HEK293 (cell line): ENCODE measurements around the gene DXO.
"Not testable (repeated sequence)": the region's sequence is repeated elsewhere in the genome, so short reads cannot be mapped to it uniquely, and the experiment has no call there.

ENCODE experiments used
- CTCF ChIA-PET: fragments of 350-600 bp; formaldehyde crosslinking; extraction: SDS; loops from one replicate; lab custom pipeline; 2021; ENCODE audit warnings: antibody characterized with exemption; lab: Yijun Ruan, JAX
- POLR2A ChIA-PET: fragments of 300-600 bp; formaldehyde crosslinking; extraction: SDS; loops from one replicate; lab custom pipeline; 2020; ENCODE audit warnings: antibody characterized with exemption, inconsistent platforms; lab: Yijun Ruan, JAX
- H3K27ac ChIP-seq: fragments of 200-500 bp; sonication (Bioruptor generic); 2 replicates; pipeline ENCODE4 v1.5.1; 2014; ENCODE audit warnings: low read depth, low read length, control low read depth, inconsistent platforms; ENCODE audit errors: extremely low read depth
- H3K36me3 ChIP-seq, 2 experiments: fragments of 200-500 bp in 1 of 2; sonication (Bioruptor generic) in 1 of 2; 1 replicate in 1 of 2; 2 replicates in 1 of 2; pipeline ENCODE4 v1.5.1; 2014 to 2017; ENCODE audit warnings: inconsistent platforms in 2 of 2, low read length in 2 of 2; ENCODE audit not compliant: control insufficient read depth in 2 of 2, insufficient read depth in 1 of 2
- H3K4me1 ChIP-seq: fragments of 200-500 bp; sonication (Bioruptor generic); 2 replicates; pipeline ENCODE4 v1.5.1; 2014; ENCODE audit warnings: mild to moderate bottlenecking, low read length, inconsistent platforms; ENCODE audit not compliant: control insufficient read depth, insufficient read depth
- H3K4me3 ChIP-seq: 2 replicates; pipeline ENCODE4 v1.5.1; 2011; ENCODE audit warnings: low read depth, mild to moderate bottlenecking, control low read depth, low read length, moderate library complexity
- H3K9me3 ChIP-seq: fragments of 200-500 bp; sonication (Bioruptor generic); 2 replicates; pipeline ENCODE4 v1.5.1; 2014; ENCODE audit warnings: low read depth, low read length, inconsistent platforms; ENCODE audit not compliant: control insufficient read depth, insufficient read depth
- ZFP69B ChIP-seq: fragments of 450-650 bp; formaldehyde crosslinking; IDR thresholded peaks from 2 replicates; pipeline ENCODE4 v1.5.1; 2016; ENCODE audit warnings: missing biosample characterization, missing genetic modification characterization
- ZNF221 ChIP-seq: fragments of 450-650 bp; formaldehyde crosslinking; IDR thresholded peaks from 2 replicates; pipeline ENCODE4 v1.5.1; 2017; ENCODE audit warnings: missing biosample characterization, missing genetic modification characterization, borderline replicate concordance
- ZNF391 ChIP-seq: fragments of 450-650 bp; formaldehyde crosslinking; IDR thresholded peaks from 2 replicates; pipeline ENCODE4 v1.5.1; 2016; ENCODE audit warnings: low read depth, missing biosample characterization, missing genetic modification characterization, borderline replicate concordance
- ZNF394 ChIP-seq: fragments of 450-650 bp; formaldehyde crosslinking; IDR thresholded peaks from 2 replicates; pipeline ENCODE4 v1.5.1; 2016; ENCODE audit warnings: missing biosample characterization, missing genetic modification characterization, mild to moderate bottlenecking, moderate library complexity, borderline replicate concordance
- ZNF510 ChIP-seq: fragments of 450-650 bp; formaldehyde crosslinking; IDR thresholded peaks from 2 replicates; pipeline ENCODE4 v1.5.1; 2018; ENCODE audit warnings: mild to moderate bottlenecking, missing genetic modification characterization, missing biosample characterization; ENCODE audit not compliant: insufficient replicate concordance
- ZNF514 ChIP-seq: fragments of 450-650 bp; formaldehyde crosslinking; IDR thresholded peaks from 2 replicates; pipeline ENCODE4 v1.5.1; 2016; ENCODE audit warnings: missing biosample characterization, missing genetic modification characterization
- ZNF664 ChIP-seq: fragments of 450-650 bp; formaldehyde crosslinking; IDR thresholded peaks from 2 replicates; pipeline ENCODE4 v1.5.1; 2016; ENCODE audit warnings: missing biosample characterization, missing genetic modification characterization
- ZNF843 ChIP-seq: fragments of 450-650 bp; formaldehyde crosslinking; IDR thresholded peaks from 2 replicates; pipeline ENCODE4 v1.5.1; 2016; ENCODE audit warnings: missing biosample characterization, missing genetic modification characterization
- ZSCAN23 ChIP-seq: fragments of 450-650 bp; formaldehyde crosslinking; IDR thresholded peaks from 2 replicates; pipeline ENCODE4 v1.5.1; 2016; ENCODE audit warnings: missing biosample characterization, missing genetic modification characterization
- TF ChIP-seq, protein P1 (sequence below): fragments of 450-650 bp; formaldehyde crosslinking; IDR thresholded peaks from 2 replicates; pipeline ENCODE4 v1.5.1; 2016; ENCODE audit warnings: missing biosample characterization, missing genetic modification characterization
- TF ChIP-seq, protein P2 (sequence below): IDR thresholded peaks from 2 replicates; pipeline ENCODE4 v1.6.1; 2011; ENCODE audit warnings: mild to moderate bottlenecking, low read depth, low read length, borderline replicate concordance
- TF ChIP-seq, protein P3 (sequence below): fragments of 450-650 bp; formaldehyde crosslinking; IDR thresholded peaks from 2 replicates; pipeline ENCODE4 v1.5.1; 2016; ENCODE audit warnings: missing biosample characterization, missing genetic modification characterization, borderline replicate concordance
- TF ChIP-seq, protein P4 (sequence below): fragments of 450-650 bp; formaldehyde crosslinking; IDR thresholded peaks from 2 replicates; pipeline ENCODE4 v1.5.1; 2016; ENCODE audit warnings: missing biosample characterization, missing genetic modification characterization
- TF ChIP-seq, protein P5 (sequence below): fragments of 450-650 bp; formaldehyde crosslinking; IDR thresholded peaks from 2 replicates; pipeline ENCODE4 v1.5.1; 2016; ENCODE audit warnings: missing biosample characterization, missing genetic modification characterization

Gene DXO

DNA sequence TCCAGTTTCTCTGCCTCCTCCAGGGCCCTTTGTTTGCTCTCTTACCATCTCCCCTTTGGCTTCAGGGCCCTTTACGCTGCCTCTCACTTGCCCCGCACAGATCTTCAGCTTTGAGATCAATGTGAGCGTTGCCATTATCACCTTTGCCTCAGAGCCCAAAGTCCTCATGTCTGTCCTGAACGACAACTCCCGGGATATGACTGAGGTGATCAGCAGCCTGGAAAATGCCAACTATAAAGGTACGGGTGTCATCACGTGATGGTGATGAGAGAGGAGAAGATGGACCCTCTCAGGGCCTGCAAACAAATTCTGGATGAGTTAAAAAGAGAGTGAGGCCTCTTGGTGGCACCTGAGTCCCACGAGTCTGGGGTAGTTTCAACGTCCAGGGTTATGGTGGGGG, 36.1 kb downstream of the DXO start (continued):
- TF ChIP-seq, protein P1, sequence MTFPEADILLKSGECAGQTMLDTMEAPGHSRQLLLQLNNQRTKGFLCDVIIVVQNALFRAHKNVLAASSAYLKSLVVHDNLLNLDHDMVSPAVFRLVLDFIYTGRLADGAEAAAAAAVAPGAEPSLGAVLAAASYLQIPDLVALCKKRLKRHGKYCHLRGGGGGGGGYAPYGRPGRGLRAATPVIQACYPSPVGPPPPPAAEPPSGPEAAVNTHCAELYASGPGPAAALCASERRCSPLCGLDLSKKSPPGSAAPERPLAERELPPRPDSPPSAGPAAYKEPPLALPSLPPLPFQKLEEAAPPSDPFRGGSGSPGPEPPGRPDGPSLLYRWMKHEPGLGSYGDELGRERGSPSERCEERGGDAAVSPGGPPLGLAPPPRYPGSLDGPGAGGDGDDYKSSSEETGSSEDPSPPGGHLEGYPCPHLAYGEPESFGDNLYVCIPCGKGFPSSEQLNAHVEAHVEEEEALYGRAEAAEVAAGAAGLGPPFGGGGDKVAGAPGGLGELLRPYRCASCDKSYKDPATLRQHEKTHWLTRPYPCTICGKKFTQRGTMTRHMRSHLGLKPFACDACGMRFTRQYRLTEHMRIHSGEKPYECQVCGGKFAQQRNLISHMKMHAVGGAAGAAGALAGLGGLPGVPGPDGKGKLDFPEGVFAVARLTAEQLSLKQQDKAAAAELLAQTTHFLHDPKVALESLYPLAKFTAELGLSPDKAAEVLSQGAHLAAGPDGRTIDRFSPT (tag by site-specific recombination) = no peak
- TF ChIP-seq, protein P2, sequence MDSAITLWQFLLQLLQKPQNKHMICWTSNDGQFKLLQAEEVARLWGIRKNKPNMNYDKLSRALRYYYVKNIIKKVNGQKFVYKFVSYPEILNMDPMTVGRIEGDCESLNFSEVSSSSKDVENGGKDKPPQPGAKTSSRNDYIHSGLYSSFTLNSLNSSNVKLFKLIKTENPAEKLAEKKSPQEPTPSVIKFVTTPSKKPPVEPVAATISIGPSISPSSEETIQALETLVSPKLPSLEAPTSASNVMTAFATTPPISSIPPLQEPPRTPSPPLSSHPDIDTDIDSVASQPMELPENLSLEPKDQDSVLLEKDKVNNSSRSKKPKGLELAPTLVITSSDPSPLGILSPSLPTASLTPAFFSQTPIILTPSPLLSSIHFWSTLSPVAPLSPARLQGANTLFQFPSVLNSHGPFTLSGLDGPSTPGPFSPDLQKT = no peak
- TF ChIP-seq ZNF514 (tag by site-specific recombination) (no peak), ZFP69B (tag by site-specific recombination) (no peak), ZSCAN23 (tag by site-specific recombination) (no peak), ZNF221 (tag by site-specific recombination) (no peak), ZNF664 (no peak), ZNF394 (tag by site-specific recombination) (no peak)
- TF ChIP-seq, protein P3, sequence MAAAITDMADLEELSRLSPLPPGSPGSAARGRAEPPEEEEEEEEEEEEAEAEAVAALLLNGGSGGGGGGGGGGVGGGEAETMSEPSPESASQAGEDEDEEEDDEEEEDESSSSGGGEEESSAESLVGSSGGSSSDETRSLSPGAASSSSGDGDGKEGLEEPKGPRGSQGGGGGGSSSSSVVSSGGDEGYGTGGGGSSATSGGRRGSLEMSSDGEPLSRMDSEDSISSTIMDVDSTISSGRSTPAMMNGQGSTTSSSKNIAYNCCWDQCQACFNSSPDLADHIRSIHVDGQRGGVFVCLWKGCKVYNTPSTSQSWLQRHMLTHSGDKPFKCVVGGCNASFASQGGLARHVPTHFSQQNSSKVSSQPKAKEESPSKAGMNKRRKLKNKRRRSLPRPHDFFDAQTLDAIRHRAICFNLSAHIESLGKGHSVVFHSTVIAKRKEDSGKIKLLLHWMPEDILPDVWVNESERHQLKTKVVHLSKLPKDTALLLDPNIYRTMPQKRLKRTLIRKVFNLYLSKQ (tag by site-specific recombination) = no peak
- TF ChIP-seq, protein P4, sequence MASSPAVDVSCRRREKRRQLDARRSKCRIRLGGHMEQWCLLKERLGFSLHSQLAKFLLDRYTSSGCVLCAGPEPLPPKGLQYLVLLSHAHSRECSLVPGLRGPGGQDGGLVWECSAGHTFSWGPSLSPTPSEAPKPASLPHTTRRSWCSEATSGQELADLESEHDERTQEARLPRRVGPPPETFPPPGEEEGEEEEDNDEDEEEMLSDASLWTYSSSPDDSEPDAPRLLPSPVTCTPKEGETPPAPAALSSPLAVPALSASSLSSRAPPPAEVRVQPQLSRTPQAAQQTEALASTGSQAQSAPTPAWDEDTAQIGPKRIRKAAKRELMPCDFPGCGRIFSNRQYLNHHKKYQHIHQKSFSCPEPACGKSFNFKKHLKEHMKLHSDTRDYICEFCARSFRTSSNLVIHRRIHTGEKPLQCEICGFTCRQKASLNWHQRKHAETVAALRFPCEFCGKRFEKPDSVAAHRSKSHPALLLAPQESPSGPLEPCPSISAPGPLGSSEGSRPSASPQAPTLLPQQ (tag by site-specific recombination) = no peak
- TF ChIP-seq, all 188 proteins: peak for 0

DNA sequence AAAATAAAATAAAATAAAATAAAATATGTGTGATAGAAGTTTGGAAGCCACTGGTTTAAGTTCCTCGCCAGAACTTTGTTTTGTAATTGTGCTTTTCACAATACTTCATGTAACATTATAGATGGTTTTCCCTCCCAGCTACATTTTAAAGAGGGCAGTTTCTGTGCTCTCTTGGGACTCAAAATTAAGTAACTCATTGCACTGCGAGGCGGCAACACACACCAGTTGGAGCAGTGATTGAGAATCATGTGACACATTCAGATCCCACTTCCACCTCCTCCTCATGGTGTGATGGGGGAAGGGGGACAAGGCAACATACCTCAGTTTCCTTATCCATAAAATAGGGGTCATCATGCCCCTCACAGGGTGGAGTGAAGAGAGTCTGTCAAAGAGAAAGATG, 36.9 kb downstream of the DXO start:
- Histone ChIP-seq H3K9me3 (no peaks in the 10 kb centered on the region), H3K4me1 (no peaks in the 10 kb centered on the region), H3K4me3 (no peak overlapping the region), H3K36me3 (no peaks in the 10 kb centered on the region), H3K27ac (no peak overlapping the region)
- ChIA-PET CTCF (interaction anchor here (0.6 to 2.1 kb wide), 5 partner anchors 12 to 143 kb away, joined by 3 to 10 read pairs (median 4); no protein-coding TSS in a partner anchor), POLR2A (no interaction called here)
- TF ChIP-seq ZNF843 = no peak
- TF ChIP-seq, protein P5, sequence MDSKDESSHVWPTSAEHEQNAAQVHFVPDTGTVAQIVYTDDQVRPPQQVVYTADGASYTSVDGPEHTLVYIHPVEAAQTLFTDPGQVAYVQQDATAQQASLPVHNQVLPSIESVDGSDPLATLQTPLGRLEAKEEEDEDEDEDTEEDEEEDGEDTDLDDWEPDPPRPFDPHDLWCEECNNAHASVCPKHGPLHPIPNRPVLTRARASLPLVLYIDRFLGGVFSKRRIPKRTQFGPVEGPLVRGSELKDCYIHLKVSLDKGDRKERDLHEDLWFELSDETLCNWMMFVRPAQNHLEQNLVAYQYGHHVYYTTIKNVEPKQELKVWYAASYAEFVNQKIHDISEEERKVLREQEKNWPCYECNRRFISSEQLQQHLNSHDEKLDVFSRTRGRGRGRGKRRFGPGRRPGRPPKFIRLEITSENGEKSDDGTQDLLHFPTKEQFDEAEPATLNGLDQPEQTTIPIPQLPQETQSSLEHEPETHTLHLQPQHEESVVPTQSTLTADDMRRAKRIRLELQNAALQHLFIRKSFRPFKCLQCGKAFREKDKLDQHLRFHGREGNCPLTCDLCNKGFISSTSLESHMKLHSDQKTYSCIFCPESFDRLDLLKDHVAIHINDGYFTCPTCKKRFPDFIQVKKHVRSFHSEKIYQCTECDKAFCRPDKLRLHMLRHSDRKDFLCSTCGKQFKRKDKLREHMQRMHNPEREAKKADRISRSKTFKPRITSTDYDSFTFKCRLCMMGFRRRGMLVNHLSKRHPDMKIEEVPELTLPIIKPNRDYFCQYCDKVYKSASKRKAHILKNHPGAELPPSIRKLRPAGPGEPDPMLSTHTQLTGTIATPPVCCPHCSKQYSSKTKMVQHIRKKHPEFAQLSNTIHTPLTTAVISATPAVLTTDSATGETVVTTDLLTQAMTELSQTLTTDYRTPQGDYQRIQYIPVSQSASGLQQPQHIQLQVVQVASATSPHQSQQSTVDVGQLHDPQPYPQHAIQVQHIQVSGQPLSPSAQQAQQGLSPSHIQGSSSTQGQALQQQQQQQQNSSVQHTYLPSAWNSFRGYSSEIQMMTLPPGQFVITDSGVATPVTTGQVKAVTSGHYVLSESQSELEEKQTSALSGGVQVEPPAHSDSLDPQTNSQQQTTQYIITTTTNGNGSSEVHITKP (tag by site-specific recombination) = 0 out of 2 replicates have a peak, but pooled peaks have one; percentile 36

DNA sequence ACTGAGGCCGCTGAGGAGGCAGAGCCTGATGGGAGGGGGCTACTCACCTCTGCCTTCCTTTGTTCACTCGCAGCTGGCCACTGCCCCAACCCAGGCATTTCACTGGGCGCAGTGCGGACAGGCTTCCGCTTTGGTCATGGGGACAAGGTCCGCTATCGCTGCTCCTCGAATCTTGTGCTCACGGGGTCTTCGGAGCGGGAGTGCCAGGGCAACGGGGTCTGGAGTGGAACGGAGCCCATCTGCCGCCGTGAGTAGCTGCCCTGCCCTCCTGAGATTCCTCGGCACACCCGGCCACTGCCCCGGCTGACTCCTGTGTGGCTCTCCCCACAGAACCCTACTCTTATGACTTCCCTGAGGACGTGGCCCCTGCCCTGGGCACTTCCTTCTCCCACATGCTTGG, 38.4 kb downstream of the DXO start:
- Histone ChIP-seq H3K36me3 (no peaks in the 10 kb centered on the region), H3K4me3 (no peak overlapping the region), H3K9me3 (no peaks in the 10 kb centered on the region), H3K27ac (no peak overlapping the region), H3K4me1 (no peaks in the 10 kb centered on the region)
- TF ChIP-seq ZNF391 (tag by site-specific recombination) (no peak), ZNF510 (tag by site-specific recombination) (no peak)
- ChIA-PET POLR2A (no interaction called here), CTCF (no interaction called here)

DNA sequence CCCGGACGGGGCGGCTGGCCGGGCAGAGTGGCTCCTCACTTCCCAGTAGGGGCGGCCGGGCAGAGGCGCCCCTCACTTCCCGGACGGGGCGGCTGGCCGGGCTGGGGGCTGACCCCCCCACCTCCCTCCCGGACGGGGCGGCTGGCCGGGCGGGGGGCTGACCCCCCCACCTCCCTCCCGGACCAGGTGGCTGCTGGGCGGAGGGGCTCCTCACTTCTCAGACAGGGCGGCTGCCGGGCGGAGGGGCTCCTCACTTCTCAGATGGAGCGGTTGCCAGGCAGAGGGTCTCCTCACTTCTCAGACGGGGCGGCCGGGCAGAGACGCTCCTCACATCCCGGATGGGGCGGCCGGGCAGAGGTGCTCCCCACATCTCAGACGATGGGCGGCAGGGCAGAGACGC, 39.8 kb downstream of the DXO start:
- H3K9me3 ChIP-seq, H3K4me1 ChIP-seq, POLR2A ChIA-PET, H3K4me3 ChIP-seq, H3K27ac ChIP-seq, H3K36me3 ChIP-seq, CTCF ChIA-PET: not testable (repeated sequence)
